Fibroblast of upper back skin (primary cell): ENCODE data around the gene SPAG4.

Experiments
- DNase-seq: peaks from one replicate; pipeline ENCODE4 v3.0.0-alpha.2; 2013

SPAG4 gene

GRCh38 chr20:35600176-35600992 lies 15.2 kb upstream of the SPAG4 start:
- no peak for DNase-seq

DNA sequence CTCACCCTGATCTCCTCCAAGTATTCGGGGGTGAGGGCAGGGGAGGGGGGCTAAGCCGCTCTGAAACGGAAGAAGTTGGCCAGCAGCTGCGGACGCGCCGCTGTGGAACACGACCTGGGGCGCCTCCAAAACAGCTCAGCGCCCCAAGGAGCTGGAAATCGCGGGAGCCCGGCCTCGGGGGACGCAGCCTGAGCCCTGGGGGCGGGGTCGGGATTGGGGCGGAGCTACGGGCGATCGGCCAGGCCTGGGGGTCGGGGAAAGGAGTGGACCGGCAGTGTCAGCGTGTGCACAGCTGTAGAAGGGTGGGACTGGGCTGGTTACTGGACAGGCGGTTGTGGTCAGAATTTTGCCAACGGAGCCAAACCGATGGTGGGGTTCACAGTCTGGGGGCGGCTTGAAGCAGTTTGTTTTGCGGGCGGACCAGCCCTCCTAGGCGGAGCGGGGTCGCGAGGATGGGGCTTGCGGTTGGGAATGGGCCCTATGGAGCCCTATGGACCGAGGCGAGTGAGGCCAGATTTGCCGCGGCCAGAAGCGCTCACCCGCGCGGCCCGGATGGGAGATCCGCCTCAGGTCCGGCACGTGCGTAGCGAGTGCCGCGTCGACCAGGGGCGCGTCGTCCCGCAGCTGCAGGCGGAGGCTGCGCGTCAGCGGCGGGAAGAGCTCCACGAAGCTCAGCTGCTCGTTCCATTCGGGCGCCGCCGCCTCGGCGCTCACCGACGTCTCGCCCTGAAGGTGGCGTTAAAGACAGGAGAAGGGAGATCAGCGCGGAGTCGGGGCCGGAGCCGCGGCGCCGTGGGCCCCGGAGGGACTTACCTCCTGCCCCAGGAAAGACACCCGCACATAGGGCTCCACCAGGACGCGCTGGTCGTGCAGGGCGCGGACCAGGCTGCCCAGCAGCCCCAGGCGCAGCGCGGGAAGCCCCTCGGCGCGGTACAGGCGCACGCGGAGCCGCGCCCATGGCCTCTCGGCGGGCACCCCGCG lies 14.3 kb upstream of the SPAG4 start:
- peak; percentile 70 for DNase-seq

- DNase-seq = no peak
These were observed 13.6 kb upstream of the SPAG4 start for GRCh38 chr20:35601990-35602389.

DNA sequence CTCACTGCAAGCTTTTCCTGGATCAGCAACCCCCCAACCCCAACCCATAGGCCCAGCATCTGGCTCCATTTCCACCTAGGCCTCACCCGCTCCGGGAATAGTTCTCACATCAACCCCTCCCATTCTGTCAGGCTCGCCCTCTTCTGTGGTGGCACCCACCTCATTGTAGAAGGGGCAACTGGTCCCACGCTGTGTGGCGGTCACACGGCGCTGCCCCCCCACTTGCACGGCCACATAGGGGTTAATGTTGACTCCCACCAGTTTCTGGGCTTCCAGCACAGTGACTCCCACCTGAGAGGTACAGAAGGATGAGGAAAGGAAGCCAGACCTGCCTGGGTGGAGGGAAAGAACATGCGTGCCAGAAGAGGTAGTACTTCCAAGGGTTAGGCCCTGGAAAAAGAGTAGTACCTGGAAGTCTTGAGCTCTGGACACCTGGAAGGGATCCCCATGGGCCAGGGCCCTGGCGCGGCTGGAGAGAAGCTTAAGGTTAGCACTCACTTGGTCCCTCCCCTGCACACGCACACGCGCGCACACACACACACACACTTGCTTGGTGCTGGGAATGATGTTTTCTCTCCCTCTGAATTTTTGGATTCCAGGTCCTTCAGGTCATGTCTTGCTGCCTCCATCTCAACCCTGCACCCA lies 12.7 kb upstream of the SPAG4 start:
- no peak for DNase-seq

GRCh38 chr20:35603695-35604448 lies 11.8 kb upstream of the SPAG4 start:
- DNase-seq = no peak

DNA sequence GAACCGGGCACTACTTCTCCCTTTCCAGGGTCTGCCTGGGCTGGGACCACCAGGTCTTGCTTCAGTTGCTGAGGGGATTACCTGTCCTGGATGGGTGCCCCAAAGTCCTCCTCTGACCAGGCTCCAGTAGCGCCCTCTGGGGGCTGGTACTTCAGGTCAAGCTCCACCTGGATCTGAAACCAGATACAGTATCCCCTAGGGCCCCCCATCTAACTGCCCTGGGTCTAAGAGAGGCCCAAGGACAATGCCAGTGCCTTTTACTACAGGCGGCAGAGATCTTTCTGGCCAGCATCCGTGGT lies 11.2 kb upstream of the SPAG4 start:
- DNase-seq = no peak

- DNase-seq = no peak
These were observed 9.5 kb upstream of the SPAG4 start for GRCh38 chr20:35606127-35606526.

DNA sequence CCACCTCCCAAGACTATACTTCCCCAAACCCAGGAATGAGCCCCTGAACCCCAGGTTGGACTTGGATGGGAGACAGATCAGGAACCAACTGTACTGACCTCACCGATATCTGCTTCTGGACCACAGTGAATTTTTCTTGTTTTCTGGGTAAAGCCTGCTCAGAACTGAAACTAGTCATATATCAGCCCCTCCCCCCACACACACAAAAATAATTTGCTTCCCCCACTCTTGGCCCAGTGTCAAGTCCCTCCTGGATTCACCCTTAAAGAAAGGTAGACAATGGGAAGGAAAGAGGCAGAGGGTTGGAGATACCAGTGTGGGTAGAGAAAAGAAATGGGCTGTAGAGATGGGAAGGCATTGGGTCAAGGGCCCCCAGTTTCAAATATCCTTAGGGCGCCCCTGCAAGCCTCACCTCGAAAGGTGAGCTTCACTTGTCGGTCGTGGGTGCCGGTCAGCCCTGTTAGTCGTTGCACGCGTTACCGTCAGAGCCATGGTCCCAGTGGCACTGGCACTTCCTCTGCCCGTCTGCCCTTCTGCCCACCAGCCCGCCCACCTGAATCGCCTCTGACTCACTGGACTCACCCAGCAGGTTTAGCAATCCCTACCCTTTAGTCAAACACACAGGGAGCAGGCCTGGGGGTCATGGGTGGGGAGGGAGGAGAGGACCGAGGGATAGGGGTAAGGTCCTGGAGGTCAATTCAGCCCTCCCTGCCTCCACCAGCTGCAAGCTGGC lies 8.5 kb upstream of the SPAG4 start:
- DNase-seq = no peak

GRCh38 chr20:35610833-35611427 lies 4.7 kb upstream of the SPAG4 start:
- no peak for DNase-seq

- no peak for DNase-seq
These were observed 4.1 kb upstream of the SPAG4 start for GRCh38 chr20:35611482-35611881.

- peak; percentile 99 for DNase-seq
These were observed 1.1 kb downstream of the SPAG4 start for GRCh38 chr20:35616465-35617396.

DNA sequence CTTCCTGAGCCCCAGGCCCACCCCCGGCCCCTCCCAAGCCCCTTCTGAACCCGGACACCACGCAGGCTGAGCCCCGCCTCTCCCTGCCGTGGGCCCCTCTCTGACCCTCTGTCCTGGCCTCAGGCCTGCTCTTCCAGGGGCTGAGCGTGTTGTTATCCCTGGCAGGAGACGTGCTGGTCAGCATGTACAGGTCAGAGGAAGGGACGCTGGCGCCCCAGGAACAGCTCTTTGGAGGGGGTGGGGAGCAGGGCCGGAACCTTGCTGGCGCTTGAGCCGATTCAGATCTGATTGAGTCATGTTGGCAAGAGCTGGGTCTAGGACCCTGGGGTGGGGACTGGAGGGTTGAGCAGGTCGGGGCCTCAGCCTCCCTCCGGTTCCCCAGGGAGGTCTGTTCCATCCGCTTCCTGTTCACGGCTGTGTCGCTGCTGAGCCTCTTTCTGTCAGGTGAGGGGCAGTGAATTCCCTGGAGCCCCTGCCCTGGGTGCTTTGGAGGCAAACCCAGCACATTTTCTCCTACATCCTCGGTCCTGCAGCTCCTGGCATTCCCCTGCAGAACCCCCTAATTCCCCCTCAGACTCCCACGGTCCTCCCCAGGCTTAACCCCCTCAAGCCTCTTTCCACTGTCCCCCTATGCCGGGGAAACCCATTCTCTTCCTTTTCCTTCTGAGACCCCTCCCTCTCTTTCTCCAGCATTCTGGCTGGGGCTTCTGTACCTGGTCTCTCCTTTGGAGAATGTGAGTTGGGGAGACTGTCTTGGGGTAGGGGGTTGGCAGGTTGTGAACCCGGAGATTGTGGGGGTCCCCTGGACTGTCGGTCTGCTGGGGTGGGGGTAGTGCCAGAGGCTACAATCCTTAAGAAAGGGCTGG lies 2.0 kb downstream of the SPAG4 start:
- DNase-seq = peak; percentile 77

- DNase-seq = no peak
These were observed 2.9 kb downstream of the SPAG4 start for GRCh38 chr20:35618263-35619131.

DNA sequence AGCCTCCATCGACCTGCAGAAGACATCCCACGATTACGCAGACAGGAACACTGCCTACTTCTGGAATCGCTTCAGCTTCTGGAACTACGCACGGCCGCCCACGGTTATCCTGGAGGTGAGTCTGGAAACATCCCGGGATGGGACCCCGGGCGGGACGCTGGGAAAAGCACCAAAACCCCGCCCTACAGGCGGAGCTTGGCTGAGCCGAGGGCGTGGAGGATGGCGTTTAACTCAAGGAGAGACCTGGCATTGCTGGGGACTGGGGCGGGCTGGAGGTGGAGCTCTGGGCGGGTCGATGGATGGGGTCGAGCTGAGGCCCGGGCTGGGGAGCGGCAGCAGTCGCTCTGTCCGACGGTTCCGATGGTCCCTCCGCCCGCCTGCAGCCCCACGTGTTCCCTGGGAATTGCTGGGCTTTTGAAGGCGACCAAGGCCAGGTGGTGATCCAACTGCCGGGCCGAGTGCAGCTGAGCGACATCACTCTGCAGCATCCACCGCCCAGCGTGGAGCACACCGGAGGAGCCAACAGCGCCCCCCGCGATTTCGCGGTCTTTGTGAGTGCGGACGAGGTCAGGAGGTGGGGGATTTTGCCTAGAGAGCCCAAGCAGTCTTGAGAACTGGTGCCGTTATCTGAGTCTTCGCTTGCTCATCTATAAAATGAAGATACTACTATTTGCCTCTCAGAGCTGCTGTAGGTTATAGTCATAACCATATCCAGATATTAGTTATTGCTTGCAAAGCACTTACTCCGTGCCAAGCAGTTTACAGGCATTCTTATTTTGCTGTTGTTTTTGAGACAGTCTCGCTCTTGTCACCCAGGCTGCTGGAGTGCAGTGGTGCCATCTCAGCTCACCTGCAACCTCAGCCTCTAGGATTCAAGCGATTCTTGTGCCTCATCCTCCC lies 3.8 kb downstream of the SPAG4 start:
- DNase-seq = peak; percentile 84

GRCh38 chr20:35620818-35621559 lies 5.4 kb downstream of the SPAG4 start:
- no peak for DNase-seq

- no peak for DNase-seq
These were observed 5.9 kb downstream of the SPAG4 start for GRCh38 chr20:35621560-35621946.
